ENCODE results near the gene FLAD1. TPM values are rescaled to one million over a fixed set of nuclear protein-coding genes. Genes with fewer than 3 reads are reported as not detected.
A peak's percentile ranks its signal among the peaks of the same experiment; 100 is the strongest.

Gene FLAD1
- total RNA-seq, 1 experiment from 2014 or later: 82.4 TPM

- intact Hi-C loops (cut with micrococcal nuclease; ENCODE audit: unreplicated experiment): no loop called here
- Histone ChIP-seq H3K27me3 (replicated peaks; ENCODE audit: insufficient read depth, low read depth, low read length, poor library complexity) (no peaks in the 10 kb centered on the region), H3K9me3 (ENCODE audit: low read depth, low read length, poor library complexity, severe bottlenecking) (no peaks in the 10 kb centered on the region), H3K36me3 (ENCODE audit: insufficient read depth, low read length, poor library complexity, severe bottlenecking) (peaks cover 20% of the 10 kb centered on the region), H3K4me1 (ENCODE audit: insufficient read depth, low read length, poor library complexity, severe bottlenecking) (peaks cover 62% of the 10 kb centered on the region), H3K4me3 (ENCODE audit: low read depth, low read length, poor library complexity, severe bottlenecking) (peak overlapping the region; percentile 59), H3K27ac (ENCODE audit: low read depth, low read length, poor library complexity, severe bottlenecking) (peak overlapping the region; percentile 96)
- CTCF ChIA-PET: interaction anchor here (1.0 kb wide), 1 partner anchor 40 kb away, joined by 6 read pairs; no protein-coding TSS in a partner anchor
- no peak for DNase-seq (ENCODE audit: low spot score)
- no peak for TF ChIP-seq EZH2 (IDR thresholded peaks at IDR 0.05; ENCODE audit: borderline replicate concordance, low read depth, low read length, poor library complexity, severe bottlenecking)
- POLR2A ChIA-PET (ENCODE audit: low non-redundant PET): no interaction called here
- no TSS peak for BruUV-seq (replicated peaks)
These were observed 11.0 kb upstream of the FLAD1 start for GRCh38 chr1:154972213-154972516.

DNA sequence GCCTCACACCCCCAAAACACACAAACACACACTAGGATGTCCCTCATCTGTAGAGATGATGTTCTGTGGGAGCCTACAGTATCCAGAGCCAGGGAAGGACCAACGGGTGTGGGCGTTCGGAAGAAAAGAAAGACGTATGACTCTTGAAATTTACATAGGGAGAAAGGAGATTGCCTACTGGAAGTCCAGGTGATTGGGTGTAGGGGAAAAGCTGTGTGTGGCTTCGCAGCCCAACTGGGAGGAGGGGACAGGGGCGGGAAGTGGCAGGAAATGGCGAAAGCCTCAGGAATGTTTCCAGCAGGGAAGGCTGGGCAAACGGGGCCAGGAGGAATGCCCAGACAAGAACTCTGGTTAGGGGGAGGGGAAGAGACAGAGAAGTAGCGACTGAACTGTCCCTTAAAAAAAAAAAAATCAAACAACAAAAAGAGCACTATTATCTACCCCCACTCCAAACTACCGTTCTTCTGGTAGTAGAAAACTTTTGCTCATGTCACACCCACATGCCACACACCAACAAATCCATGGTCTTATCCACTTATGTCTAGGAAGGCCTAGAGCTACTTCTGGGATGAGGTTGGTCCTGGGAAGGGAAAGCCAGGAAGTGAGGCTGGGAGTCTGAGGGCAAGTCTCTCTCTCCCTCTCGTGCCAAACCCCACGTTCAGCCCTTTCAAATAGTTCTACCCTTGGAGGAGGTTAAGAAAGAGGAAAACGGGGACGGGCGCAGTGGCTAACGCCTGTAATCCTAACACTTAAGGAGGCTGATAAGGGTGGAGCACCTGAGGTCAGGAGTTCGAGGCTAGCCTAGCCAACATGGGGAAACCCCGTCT, 10.4 kb upstream of the FLAD1 start:
- TF ChIP-seq, protein P1, sequence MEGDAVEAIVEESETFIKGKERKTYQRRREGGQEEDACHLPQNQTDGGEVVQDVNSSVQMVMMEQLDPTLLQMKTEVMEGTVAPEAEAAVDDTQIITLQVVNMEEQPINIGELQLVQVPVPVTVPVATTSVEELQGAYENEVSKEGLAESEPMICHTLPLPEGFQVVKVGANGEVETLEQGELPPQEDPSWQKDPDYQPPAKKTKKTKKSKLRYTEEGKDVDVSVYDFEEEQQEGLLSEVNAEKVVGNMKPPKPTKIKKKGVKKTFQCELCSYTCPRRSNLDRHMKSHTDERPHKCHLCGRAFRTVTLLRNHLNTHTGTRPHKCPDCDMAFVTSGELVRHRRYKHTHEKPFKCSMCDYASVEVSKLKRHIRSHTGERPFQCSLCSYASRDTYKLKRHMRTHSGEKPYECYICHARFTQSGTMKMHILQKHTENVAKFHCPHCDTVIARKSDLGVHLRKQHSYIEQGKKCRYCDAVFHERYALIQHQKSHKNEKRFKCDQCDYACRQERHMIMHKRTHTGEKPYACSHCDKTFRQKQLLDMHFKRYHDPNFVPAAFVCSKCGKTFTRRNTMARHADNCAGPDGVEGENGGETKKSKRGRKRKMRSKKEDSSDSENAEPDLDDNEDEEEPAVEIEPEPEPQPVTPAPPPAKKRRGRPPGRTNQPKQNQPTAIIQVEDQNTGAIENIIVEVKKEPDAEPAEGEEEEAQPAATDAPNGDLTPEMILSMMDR (conservative IDR thresholded peaks at IDR 0.05; ENCODE audit: low read depth, low read length): no peak
- no peak for TF ChIP-seq EZH2 (IDR thresholded peaks at IDR 0.05; ENCODE audit: borderline replicate concordance, low read depth, low read length, poor library complexity, severe bottlenecking)
- DNase-seq (ENCODE audit: low spot score): peak; percentile 86
- Histone ChIP-seq H3K9me3 (ENCODE audit: low read depth, low read length, poor library complexity, severe bottlenecking) (no peaks in the 10 kb centered on the region), H3K27ac (ENCODE audit: low read depth, low read length, poor library complexity, severe bottlenecking) (peak overlapping the region; percentile 96), H3K36me3 (ENCODE audit: insufficient read depth, low read length, poor library complexity, severe bottlenecking) (peaks cover 20% of the 10 kb centered on the region), H3K4me3 (ENCODE audit: low read depth, low read length, poor library complexity, severe bottlenecking) (peak overlapping the region; percentile 59), H3K27me3 (replicated peaks; ENCODE audit: insufficient read depth, low read depth, low read length, poor library complexity) (no peaks in the 10 kb centered on the region), H3K4me1 (ENCODE audit: insufficient read depth, low read length, poor library complexity, severe bottlenecking) (peaks cover 63% of the 10 kb centered on the region)
- ChIA-PET CTCF (interaction anchor here (1.0 to 1.1 kb wide), 2 partner anchors 22 to 39 kb away, joined by 4 to 6 read pairs; no protein-coding TSS in a partner anchor), POLR2A (ENCODE audit: low non-redundant PET) (interaction anchor here (0.6 kb wide), 1 partner anchor 8 kb away, joined by 3 read pairs; no protein-coding TSS in a partner anchor)
- intact Hi-C loops (cut with micrococcal nuclease; ENCODE audit: unreplicated experiment): no loop called here
- BruUV-seq (replicated peaks): no TSS peak

- Histone ChIP-seq H3K4me3 (ENCODE audit: low read depth, low read length, poor library complexity, severe bottlenecking) (peak overlapping the region; percentile 59), H3K27me3 (replicated peaks; ENCODE audit: insufficient read depth, low read depth, low read length, poor library complexity) (no peaks in the 10 kb centered on the region), H3K4me1 (ENCODE audit: insufficient read depth, low read length, poor library complexity, severe bottlenecking) (peaks cover 55% of the 10 kb centered on the region), H3K9me3 (ENCODE audit: low read depth, low read length, poor library complexity, severe bottlenecking) (no peaks in the 10 kb centered on the region), H3K27ac (ENCODE audit: low read depth, low read length, poor library complexity, severe bottlenecking) (peak overlapping the region; percentile 96), H3K36me3 (ENCODE audit: insufficient read depth, low read length, poor library complexity, severe bottlenecking) (peaks cover 20% of the 10 kb centered on the region)
- TSS peak; percentile 43 for BruUV-seq (replicated peaks)
- no peak for TF ChIP-seq EZH2 (IDR thresholded peaks at IDR 0.05; ENCODE audit: borderline replicate concordance, low read depth, low read length, poor library complexity, severe bottlenecking)
- TF ChIP-seq, protein P1 (conservative IDR thresholded peaks at IDR 0.05; ENCODE audit: low read depth, low read length): peak; percentile 41; the same call in 1 of the 2 replicates
- peak; percentile 97 for DNase-seq (ENCODE audit: low spot score)
- intact Hi-C loops (cut with micrococcal nuclease; ENCODE audit: unreplicated experiment): no loop called here
- ChIA-PET POLR2A (ENCODE audit: low non-redundant PET) (interaction anchor here (0.6 to 0.7 kb wide), 3 partner anchors 9 to 406 kb away, joined by 3 to 23 read pairs (median 3); partner anchors contain the start of gene CHRNB2), CTCF (interaction anchor here (0.9 to 1.1 kb wide), 4 partner anchors 12 to 77 kb away, joined by 4 to 6 read pairs (median 4); partner anchors contain the start of gene PYGO2)
These were observed 9.6 kb upstream of the FLAD1 start for GRCh38 chr1:154973344-154974101.
